EH (cell line): ENCODE measurements around the gene KCNH4.

Experiments
- DNase-seq: peaks from one replicate; pipeline ENCODE4 v3.0.0-alpha.2; 2015; ENCODE audit warnings: low read depth

The KCNH4 gene

DNA sequence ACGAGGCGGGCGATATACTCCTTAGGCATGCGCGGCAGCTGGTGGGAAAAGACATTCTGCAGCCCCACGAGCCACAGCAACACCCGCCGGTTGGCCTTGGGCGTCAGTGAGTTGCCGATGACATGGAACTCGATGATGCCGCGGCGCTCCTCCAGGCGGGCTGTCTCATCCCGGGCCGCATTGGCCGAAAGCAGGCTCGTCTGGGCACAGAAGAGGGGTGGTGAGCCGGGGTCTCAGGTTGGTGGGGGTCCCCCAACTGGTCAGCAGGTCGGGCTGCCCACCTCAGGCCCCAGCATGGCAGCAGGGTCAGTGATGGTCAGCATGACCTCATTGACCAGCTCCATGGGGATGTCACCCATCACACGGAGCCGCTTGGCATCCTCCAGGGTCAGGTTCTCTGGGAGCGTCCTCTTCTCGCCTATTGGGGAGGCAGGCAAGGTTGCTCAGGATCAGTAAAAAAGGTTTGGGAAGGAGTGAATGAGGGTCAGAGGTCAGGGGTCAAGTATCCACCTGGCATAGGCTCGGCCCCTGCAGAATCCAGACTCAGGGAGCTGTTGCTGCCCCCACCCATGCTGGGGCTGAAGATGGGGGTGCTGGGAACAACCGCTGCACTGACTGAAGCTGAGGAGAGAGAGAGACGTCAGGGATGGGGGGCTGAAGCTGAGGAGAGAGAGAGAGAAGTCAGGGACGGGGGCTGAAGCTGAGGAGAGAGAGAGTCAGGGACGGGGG lies 63.4 kb downstream of the KCNH4 start:
- DNase-seq = no peak

DNA sequence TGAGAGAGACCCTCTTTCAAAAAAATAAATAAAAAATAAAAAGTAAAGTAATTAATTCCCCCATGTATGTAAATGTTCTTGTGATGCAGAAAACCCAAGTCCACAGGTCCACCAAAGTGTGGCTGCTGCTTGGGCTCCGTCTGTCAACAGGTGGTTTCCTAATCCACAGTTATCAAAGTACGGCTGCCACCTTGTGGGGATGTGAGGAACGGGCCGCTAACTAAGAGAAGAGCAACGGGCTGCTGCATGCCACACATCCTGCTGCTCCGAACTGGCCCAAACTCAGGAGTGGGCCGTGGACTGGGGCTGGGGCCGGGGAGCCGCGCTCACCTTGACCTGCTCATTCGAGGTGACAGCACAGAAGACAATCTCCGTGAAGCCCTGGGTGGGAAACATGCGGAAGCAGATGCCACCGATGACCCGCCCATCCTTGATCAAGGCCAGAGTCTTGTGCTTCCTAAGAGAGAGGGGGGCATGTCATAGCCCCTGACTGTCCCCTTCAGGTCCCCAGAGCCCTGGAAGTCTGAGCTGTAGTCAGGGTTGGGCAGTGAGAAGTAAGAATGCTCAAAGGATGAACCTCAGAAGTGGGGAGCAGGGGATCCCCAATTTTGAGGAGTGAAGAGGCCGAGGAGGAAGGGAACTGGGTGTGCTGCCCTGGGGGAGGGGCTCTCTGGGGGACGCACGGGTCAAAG lies 64.1 kb downstream of the KCNH4 start:
- DNase-seq = peak; percentile 81

DNA sequence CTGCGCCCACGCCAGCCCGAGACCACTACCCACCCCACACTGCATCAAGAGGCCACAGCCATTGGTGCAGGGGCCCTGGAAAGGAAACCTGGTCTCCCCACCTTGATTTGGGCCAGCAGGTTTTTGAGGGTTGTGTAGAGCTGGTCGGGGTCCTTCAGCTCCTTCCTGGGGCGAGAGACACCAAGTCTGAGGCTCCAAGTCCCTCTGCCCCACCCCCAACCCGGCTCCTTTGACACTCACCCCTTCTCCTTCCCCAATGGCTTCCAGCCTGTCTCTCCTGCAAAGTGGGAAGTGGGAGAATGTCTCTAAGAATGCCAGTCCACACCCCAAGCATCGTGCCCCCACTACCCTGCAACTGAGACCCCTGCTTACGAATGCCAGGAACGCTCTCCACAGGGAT lies 66.8 kb downstream of the KCNH4 start:
- DNase-seq = no peak

GRCh38 chr17:42113293-42114069 lies 67.5 kb downstream of the KCNH4 start:
- DNase-seq = no peak

- peak; percentile 92 for DNase-seq
Measured at GRCh38 chr17:42112552-42113176, 68.3 kb downstream of the KCNH4 start, which contains the start of gene DHX58. TSS of gene DHX58 (minus strand) at chr17:42112714. CDS start at chr17:42111892, 822 bp downstream.

DNA sequence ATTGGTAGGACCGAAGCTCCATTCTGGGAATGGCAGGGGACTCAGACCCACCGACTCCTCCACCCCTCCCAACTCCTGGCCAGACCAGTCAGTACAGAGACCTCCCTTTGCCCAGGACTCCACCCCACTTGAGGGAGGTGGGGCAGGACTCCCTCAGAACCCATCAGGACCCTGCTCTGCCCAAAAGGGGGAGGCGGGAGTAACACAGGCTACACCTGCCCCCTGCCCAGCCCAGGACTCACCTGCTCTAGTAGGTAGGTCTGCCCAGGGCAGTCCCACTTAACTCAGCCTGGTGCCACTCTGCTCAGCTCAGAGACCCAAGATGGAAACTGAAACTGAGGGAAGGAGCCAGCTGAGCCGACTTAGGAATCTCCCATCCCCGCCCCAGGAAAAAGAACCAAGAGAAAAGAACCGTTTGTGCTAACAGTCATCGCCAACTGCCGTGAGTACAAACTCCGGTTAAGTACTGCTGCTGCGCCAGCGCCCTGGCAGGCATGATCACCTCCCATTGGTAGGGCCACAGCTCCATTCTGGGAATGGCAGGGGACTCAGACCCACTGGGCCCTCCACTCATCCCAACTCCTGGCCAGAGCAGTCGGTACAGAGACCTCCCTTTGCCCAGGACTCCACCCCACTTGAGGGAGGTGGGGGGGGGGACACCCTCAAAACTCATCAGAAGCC lies 68.9 kb downstream of the KCNH4 start:
- peak; percentile 72 for DNase-seq

- no peak for DNase-seq
Measured at GRCh38 chr17:42111265-42111636, 69.7 kb downstream of the KCNH4 start.

DNA sequence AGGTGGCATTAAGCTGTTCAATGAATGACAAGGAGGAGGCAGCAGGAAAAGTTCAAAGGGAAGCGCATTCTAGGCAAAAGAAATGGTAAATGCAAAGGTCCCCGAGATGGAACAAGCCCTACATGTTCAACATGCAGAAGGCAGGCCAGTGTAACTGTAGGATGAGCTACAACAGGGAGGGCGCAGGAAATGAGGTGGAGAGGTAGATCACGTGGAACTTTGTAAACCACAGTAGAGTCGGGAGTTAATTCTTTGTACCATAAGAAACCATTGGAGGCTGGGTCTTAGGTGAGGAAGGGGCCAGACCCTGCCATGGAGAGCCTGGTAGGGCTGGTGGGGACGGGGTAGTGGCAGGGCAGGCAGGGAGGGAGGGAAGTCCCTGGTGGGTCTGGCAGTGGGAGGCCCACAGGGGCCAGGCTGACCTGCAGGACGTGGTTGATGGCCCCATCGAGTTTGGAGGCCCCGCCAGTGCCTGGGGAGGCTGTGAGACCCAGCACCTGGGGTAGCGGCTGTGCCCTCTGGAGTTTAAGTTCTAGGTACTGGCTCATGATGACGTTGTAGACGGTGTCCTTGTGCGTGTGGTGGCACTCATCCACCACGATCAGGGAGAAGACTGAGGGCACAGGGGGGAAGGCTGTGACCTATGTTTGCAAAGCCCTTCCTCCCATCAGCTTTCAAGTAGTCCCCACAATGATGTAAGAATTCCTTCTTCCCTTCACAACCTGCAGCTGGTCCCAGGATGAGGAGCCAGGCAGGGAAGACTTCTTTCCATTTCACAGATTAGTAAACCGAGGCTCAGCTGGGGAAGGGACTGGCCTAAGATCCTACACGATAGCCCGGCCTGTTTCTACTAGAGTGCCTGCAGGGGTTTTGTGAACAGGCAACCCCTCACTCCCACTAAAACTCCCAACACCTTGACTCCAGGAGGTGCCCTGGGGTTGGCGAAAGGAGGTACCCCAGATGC lies 70.4 kb downstream of the KCNH4 start:
- no peak for DNase-seq

DNA sequence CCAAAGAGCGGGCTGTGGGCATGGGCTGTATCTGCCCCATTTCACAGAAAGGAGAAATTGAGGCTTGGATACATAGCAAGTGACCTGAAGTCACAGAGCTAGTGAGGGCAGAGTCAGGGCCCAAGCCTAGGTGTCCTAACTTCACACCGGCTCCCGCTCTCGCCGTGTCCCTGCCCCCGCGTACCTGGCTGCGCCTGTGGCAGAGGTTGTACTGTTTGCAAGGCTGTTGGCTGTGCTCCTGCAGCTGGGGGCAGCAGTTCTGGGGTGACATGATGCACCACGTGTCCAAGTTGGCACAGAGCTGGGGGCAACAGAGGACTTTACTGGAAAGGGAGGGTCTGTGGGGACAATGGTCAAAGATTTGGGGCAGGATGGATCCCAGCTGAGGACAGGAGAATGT lies 71.9 kb downstream of the KCNH4 start:
- DNase-seq = no peak

GRCh38 chr17:42107597-42108576 lies 73.1 kb downstream of the KCNH4 start:
- peak; percentile 63 for DNase-seq

DNA sequence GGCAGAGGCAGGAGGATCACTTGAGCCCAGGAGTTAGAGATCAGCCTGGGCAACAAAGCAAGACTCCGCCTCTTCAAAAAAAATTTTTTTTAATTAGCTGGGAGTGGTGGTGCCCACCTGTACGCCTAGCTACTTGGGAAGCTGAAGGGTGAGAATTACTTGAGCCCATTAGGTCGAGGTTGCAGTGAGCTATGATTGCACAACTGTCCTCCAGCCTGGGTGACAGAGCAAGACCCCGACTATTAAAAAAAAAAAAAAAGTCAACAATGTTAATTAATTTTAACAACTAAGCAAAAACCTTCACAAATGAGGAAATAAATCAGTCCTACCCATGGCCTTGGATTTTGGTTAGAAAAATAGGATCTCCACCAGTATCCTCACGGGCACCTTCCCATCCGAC lies 73.8 kb downstream of the KCNH4 start:
- DNase-seq = no peak
